Cortex of kidney (tissue), 1 donor: ENCODE data around the gene MRM2.

Experiments used
- DNase-seq: peaks from one replicate; lab custom pipeline; 2025; lab: John Stamatoyannopoulos, UW

The MRM2 gene

DNA sequence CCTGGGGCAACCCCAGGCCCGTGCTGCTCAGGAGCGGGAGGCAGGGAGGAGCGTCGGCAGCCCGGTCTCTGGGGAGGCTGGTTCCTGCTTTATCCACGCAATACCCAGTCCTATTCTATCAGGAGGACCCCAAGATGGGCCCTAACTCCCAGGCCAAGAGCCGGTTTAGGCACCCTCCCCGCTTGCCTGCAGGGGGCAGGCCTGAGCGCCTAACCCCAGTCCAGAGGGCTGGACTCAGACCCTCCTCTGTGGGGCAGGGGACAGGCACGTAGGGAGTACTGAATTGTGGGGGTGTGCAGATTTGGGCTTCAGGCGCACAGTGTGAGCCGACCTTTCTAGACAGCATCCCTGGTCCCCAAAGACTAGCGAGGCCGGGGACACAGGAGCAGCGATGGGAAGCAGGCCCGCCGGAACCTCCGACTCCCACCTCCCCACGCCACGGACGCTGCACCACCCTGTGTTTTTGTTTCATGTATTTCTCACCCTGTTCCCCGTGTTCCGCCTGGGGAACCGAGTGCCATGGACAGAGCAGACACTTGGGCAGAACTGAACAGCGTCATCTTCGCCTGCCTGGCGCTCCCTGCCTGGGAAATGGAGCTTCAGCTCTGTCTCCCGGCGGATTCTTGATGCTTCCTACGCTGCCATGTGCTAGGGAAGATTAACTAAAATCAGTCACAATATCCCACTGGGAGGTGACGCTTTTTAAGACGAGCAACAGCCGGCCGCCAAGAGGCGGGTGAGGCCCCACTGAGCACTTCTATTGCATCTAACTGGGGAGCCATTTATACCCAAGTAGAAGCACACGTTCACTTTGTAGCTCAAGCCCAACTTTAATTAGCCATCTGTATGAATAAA is 5.4 kb upstream of the MRM2 start:
- no peak for DNase-seq

DNA sequence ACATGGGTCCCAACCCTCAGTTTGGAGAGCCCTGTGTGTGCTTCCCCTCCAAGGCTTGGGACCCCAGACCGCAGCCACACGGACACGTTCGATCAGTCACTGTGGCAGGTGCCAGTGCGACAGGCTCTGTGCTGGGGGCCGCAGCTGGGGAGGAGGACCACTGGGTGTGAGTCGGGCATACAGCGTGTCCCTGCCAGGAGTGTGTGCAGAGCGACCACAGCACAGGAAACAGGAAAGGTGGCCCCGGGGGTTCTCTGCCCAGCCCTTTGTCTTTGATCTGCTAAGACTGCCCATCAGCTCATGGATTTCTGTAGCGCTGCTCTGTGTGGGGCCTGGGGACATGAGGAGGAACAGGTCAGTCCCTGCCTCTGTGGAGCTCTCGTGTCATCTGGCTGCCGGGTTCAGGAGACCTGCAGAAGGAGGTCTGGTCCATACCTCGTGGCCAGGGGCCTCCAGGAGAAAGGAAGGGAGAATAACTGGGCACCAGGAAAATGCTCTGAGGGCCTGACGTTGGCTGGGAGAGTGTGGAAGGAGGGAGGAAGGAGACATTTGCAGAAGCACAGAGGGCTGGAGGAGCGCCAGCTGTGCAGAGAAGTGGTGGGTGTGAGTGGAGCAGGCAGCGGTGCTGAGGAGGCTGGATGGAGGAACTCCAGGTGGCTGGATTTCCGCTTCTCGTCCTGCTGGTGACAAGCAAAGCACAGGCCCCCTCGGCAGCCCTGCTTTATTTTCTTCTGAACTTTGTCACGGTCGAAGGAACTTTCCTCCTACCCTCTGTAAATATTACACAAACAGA is 4.1 kb upstream of the MRM2 start:
- no peak for DNase-seq

DNA sequence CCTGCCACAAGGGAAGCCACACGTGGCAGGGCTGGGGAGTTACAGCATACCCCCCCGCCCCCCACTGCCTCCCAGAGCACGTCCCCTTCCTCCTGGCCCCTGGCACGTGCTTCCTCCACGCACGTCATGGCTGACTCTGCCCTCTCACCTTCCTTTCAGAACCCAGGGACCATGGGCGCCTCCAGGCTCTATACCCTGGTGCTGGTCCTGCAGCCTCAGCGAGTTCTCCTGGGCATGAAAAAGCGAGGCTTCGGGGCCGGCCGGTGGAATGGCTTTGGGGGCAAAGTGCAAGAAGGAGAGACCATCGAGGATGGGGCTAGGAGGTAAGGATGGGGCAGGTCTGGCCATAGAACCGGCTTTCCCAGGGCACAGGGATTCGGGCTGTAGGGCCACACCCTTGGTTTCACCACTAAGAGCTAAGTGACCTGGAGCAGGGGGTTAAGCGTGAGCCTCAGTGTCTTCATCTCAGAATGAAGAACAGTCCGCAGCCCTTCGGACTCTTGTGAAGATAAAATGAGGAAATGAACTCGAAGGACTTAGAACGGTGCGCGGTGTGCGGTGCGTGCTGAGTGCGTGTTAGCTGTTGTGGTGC is 2.5 kb upstream of the MRM2 start:
- DNase-seq: no peak

DNA sequence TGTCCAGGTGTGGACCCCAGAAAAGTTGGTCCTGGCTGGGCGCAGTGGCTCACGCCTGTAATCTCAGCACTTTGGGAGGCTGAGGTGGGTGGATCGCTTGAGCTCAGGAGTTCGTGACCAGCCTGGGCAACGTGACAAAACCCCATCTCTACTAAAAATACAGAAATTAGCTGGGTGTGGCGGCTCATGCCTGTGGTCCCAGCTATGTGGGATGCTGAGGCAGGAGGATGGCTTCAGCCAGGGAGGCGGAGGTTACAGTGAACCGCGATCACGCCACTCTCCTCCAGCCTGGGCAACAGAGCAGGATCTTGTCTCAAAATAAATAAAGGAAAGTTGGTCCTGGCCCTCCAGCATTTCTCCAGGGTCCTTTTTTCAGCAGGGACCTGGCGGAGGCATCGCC is 1.5 kb upstream of the MRM2 start:
- DNase-seq: no peak

DNA sequence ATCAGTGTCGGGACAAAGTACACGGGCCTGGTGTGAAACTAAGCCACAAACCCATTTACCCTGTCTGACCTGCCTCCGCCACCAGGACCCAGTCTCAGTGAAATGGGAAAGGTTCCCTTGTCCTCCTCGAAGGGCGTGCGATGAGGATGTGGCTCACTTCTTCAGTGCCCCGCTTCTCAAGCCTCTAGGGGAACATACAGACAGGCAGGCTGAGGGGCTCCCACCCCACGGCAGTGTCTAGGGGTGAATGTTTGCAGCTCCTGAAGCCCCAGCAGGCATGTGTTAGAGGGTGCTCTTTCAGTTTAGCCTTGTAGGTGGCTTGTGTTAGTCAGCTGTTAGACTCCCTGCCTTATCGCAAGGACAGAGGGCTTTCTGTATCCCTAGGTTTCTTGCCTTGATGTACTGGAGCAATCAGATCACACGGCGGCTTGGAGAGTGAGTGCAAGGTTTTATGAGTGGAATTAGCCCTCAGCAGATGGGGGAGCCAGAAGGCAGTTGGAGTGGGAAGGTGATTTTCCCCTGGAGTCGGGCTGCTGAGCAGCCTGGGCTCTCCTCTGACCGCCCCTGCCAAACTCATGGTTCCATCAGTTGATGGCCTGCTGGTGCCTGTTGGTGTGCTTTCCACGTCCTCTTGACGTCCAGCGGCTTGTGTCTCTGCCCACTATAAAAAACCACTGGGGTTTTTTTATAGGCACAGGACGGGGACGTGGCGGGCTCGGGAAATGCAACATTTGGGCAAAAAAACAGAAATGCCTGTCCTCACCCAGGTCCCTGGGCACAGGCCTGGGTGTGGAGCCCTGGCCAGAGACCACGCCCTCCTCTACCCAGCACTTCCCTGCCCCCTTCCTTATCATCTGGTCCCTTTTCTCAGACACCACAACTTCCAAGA is 780 bp upstream of the MRM2 start:
- no peak for DNase-seq

DNA sequence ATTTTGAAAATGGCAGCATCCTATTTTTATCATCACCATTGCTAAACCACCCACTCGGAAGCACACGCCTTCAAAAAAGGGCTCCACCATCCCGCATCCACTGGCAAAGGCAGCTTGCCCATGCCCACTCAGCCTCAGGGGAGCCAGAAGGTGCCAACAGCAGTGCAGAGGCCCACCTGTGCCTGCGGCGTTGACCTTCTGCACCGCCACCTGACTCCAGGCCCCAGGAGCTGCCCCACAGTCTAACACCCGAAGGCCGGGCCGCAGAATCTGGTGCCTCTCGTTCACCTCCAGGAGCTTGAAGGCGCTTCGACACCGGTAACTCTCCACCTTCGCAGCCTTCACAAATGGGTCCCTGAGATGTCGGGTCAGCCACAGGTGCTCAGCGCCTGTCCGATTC is 2.8 kb downstream of the MRM2 start:
- DNase-seq: no peak

DNA sequence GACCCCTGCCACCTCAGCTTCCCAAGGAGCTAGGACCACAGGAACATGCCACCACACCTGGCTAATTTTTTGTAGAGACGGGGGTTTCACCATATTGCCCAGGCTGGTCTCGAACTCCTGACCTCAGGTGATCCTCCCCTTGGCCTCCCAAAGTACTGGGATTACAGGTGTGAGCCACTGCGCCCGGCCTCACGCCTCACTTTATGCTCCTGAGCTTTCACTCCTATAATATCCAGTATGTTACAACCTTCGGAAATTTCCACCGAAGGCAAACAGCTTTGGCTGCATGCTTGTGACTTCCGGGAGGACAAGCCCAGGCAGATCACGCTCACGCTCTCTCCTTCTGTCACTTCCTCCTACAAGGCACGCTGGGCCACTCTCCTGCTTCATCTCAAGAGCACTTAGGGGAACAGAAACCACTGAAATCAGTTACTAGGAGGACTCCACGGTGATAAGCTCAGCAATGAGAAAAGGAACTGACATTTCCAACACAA is 4.8 kb downstream of the MRM2 start:
- no peak for DNase-seq

DNA sequence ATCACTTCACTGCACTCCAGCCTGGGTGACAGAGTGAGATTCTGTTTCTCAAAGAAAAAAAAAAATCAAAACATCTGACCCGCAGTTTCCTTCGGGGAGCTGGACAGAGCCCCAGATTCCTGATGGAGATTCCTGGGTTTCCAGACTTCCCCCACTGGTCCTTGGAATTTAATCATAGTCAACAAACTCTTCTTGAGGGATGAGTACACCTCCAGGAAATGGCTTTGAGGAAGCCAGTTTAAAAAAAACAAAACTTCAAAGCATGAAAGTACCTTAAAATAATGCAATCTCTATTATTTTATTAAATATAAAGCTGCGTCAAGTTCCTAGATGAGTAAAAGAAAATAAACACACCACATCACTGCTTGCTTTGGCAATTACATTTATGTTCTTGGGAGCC is 8.1 kb downstream of the MRM2 start:
- no peak for DNase-seq

DNA sequence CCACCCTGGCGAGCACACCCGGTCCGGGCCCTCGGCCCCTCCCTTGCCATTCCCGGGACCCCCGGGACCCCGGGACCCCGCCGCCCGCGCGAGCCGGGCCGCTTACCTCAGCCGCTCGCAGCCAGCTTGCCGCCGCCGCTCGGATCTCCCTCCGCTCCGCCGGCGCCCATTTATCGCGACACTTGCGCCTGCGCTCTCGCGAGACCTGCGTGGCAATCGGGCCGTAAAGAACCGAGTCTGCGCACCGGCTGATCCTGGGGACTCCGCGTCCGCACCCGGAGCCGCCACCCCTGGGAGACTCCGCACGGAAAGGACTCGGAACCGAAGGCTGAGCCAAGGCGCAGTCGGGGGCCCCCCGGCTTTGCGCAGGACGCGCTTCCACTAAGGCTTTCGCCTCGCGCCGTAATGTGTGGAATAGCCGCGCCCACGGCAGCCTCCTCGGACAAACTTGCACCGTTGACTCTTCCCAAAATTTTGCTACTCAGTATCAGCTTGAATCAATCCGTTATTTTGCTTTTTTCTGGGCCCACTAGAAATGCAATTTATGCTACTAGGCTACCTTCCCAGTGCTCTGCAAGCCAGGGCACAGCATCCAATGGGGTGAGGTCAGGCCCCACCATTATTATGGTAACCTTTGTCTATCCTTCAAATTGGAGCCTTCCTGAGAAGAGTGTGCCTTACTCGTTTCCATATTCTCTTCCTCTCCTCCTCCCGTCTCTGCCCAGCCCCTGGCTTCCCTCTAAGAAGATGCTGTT is 9.1 kb downstream of the MRM2 start, which contains the start of gene MAD1L1:
MAD1L1 (minus strand) TSS at position 180 of the 755 bp plus-strand sequence. CDS start 2,812 bp downstream, outside the sequence.
- DNase-seq: peak; percentile 74

DNA sequence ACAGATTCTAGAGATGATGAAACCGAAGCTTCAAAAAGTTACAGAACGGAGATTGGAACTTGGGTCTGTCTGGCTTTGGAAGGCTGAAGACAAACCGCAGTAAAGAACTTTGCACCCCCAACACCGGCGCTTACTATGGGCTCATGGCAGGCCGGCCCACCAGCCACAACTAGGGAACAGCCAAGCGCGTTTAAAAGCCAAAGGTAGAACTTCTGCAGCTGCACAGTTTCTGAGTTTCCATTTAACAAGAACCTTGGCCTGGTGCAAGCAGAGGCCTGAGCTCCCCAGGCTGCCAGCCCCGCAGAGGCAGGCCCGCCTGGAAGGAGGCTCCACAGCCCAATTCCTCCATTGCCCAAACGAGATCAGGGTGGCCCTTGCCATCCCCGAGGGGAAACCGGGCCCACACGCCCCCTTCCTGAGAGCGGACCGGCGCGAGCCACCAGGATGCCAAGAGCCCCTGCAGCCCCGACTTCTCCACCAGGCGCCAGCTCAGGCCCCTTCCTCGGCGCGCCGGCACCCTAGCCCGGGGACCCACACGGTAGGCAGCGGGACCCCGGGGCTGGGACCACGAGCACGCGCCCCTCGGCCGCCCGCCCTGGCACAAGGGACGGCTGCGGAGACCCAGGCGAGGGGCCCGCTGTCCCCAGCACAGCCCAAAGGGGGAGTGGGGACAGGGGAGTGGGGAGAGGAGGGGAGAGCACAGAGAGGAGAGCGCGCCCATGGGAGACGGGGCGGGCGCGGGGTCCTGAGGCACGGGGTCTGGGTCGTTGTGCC is 9.8 kb downstream of the MRM2 start:
- DNase-seq: no peak

DNA sequence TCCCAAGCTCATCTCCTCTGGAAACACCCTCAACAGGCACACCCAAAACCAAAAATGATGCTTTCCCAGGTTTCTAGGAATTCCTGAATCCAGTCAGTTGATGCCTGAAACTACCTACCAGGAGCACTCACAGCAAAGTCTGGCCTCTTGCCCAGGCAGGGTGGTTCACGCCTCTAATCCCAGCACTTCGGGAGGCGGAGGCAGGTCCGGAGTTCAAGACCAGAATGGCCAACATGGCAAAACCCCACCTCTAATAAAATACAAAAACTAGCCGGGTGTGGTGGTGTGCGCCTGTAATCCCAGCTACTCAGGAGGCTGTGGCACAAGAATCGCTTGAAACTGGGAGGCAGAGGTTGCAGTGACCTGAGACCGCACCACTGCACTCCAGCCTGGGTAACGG is 11.1 kb downstream of the MRM2 start:
- no peak for DNase-seq

DNA sequence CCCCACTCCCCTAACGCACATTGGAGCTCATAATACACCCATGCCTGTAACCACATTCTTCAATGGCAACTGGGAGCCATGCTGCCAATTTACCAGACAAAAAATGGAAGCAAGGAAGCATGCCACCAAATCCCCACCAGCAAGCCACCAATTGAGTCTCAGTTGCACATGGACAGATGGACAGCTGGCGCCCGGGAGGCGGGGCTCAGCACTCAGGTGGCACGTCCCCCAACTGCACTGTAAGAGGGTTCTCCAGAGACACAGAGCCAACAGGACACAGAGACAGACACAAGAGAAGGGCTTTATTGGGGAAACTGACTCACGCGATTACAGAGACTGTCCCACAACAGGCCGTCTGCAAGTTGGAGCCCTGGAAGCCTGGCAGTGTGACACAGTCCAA is 11.8 kb downstream of the MRM2 start:
- no peak for DNase-seq

DNA sequence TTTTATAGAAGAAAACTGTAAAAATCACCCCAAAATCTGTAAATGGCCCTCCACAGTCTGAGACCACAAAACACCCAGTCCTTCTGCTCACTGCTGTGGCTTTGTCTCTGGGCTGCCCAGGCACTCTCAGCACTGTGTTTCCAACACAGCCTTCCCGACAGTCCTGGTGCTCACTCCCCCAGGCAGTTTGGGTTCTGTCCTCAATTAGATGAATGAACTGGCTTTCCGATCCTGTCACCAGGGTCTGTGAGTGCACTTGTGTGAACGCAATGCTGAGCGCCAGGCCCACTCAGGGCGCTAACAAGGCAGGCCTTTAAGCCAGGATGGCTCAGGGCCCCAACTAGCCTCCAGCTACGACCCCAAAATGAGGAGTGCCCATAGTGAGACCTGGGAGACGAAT is 12.5 kb downstream of the MRM2 start:
- no peak for DNase-seq

DNA sequence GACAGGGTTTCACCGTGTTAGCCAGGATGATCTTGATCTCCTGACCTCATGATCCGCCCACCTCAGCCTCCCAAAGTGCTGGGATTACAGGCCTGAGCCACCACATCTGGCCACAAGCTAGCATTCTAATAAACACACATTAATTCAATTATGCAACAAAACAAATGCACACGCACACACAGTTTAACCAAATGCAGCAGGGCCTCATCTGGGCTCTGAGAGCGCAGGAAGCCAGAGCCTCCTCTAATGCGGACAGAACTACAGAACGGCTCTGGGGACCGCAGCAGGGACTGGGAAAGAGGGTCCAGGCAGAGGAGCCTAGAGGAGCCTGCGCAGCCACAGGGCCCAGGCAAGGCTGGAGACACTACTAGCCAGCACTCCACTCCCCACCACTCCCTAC is 13.1 kb downstream of the MRM2 start:
- no peak for DNase-seq

DNA sequence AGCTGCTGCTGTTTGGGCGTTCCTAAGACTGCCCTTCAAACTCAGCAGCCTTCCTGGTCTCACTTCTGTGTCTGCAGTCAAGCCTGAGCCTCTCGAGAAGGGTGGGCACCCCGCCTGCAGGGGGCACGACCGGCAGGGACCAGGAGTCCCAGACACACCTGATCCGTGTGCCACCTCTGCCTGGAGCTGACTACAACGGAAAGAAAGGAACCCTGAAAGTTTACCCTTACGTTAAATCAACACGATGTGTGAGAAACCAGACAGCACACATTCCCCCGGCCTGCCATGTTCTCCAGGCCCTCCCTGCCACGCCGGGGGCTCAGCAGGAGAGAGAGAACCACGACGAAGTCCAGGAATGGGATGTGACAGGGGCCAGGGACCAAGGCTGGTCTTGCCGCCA is 14.3 kb downstream of the MRM2 start:
- DNase-seq: no peak

DNA sequence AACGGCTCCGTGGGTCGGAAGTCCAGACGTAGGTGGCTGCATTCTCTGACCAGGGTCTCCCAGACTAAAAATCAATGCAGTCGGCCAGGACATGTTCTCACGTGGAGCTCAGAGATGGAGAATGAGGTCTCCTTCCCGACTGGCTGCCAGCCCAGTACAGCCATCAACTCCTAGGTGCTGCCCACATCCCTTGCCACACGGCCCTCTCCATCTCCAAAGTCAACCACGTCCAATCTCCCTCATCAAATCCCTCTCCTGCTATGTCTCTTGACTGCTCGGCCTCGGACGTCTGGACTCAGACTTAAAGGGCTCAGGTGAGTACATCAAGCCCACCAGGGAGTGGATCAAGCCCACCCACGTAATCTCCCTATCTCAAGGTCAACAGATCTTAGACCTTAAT is 16.2 kb downstream of the MRM2 start:
- no peak for DNase-seq

DNA sequence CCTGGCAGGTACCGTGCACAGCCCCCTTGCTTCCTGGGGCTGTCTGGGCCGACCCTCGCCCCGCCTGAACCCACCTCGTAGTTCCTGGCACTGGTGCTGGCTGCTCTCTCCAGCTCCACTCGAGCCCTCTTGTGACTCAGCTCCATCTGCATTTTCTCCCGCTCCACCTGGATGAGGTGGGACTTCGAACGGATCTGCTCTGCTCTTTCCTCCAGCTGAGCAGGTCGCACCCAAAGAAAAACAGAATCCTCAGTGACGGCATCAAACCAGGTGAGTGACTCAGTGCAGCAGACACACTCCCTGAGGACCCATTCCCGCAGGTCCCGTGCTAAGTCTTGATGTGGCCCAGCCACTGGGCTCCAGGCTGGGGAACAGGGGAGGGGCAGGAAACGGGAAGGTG is 16.7 kb downstream of the MRM2 start:
- DNase-seq: no peak

DNA sequence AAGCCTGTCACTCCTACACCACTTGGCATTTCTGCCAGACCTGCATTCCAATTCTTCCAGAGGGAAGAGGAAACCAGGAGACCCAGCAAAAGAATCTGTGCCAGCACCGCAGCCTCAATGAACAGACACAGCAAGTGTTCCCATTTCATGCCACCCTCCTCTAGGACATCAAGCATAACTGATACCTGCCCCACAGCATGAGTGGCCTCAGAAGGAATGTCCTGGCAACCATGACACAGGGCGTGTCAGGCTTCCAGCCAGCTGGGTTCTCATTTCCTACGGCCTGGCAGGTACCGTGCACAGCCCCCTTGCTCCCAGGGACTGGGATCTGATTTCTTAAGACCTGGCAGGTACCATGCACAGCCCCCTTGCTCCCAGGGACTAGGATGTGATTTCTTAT is 17.1 kb downstream of the MRM2 start:
- no peak for DNase-seq

DNA sequence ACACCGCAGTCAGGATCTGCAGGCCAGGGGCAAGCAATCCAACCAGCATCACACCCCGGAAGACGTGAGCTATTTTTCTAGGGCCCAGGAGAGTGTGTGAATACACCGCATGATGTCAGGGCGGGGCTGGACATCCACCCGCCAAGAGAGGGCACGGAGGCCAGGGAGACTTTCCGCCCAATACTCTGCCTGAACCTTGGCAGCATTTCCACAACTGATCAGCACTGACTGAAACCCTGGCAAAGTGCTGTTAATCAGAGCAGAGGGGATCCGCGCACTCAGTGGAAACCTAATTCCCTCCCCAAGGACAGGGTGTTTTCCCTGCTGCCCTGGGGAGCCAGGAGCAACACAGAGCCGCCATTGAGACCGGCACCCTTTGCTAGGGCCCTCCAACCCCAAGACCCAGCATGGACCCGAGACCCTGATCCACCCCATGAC is 17.5 kb downstream of the MRM2 start:
- no peak for DNase-seq

DNA sequence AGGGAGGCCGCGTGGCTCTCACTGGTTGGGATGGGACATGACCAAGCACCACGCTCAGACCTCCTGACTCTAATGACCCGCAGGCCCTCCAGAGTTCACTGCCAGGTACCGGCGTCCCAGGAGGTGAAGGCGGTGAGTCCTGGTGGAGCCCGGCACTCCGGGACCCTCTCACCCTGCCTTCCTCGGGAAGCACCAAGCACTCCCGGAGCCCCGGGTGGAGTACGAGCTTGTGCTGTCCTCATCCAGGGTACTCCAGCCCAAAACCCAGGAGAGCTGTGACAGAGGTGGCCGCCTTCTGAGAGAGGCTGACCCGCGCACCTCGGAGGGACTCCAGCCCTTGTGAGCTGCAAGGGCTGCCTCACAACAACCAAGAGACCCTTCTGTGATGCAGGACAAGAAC is 18.7 kb downstream of the MRM2 start:
- DNase-seq: no peak
